NCI-H2196 treated with DMSO at 0.1 percent for 48 hours (cell line): ENCODE data around the gene SLC13A2.
"Not testable (repeated sequence)": the region's sequence is repeated elsewhere in the genome, so short reads cannot be mapped to it uniquely, and the experiment has no call there.

ENCODE experiments used
- DNase-seq: peaks from one replicate; lab custom pipeline; 2025; ENCODE audit not compliant: unreplicated experiment; lab: John Stamatoyannopoulos, UW

SLC13A2 gene

DNA sequence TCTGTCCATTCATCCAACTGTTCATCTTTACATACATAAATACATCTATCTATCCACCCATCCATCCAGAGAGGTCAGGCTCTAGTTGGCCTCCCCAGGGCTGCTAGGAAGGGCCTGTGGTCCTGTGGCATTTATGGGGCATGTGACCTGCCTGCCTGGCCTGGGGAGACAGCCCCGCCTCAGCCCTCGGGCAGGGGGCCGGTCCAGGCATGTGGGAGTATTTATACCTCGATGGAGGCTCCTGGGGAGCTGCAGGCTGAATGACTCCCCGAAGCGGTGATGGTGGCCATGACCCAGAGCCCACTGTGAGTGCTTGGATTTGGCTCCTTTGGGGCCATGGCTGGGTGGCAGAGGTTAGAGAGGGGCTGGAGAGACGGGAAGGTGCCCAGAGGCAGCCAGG, 40.0 kb downstream of the SLC13A2 start:
- no peak for DNase-seq

DNA sequence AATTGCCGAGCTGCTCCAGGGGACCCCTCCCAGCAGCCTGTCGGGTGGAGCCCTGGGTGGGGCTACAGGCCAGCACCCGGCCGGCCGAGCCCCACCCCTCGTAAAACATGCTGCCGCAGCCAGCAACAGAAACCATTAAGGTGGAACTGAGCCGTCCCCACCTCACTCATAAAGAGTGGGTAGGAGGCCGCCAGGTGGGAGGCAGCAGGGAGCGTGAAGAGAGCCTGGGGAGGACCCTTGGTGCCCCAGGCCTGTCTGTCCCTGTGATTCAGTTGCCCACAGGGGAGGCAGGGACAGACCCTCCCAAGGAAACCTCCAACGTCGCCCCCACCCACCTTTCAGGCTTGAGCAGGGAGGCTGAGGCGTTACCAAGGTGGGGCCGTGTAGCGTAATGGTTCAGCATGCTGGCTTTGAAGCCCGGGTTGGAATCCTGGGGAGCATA, 41.1 kb downstream of the SLC13A2 start:
- no peak for DNase-seq

GRCh38 chr17:28515518-28515917, 42.1 kb downstream of the SLC13A2 start:
- DNase-seq: no peak

DNA sequence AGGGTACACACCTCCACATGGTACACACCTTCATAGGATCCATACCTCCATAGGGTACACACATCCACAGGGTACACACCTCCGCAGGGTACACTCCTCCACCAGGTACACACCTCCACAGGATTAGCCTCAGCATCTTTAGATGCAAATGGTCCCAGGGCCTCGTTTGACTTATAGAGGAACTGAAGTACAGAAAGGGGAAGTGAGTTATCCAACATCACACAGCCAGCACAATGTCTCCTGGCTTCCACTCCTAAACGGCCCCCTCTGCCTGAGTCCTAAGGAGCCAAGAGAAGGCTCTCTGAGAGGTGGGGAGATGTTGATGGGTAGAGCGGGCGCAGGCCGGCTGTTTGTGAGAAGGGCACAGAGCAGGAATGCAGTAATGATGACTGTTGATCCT, 44.7 kb downstream of the SLC13A2 start:
- DNase-seq: no peak

DNA sequence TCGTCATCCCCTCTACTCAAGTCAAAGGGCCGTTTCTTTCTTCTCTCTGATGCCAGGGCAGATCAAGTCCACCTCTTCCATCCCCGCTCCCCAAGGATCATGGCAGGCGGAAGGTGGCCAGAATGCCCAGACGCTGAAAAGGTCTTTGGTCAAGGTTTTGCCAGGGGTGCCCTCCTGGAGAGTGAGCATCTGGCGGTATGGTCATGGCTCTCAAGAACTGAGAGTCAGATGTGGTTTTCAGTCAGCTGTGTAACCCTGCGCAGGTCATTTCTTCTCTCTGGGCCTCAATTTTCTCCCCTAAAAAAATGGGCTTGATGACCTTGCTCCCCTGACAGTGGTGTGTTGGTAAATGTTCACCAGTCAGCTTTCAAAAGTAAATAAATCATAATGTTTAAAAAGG, 45.1 kb downstream of the SLC13A2 start:
- DNase-seq: no peak

GRCh38 chr17:28519236-28519635, 45.8 kb downstream of the SLC13A2 start:
- DNase-seq: no peak

DNA sequence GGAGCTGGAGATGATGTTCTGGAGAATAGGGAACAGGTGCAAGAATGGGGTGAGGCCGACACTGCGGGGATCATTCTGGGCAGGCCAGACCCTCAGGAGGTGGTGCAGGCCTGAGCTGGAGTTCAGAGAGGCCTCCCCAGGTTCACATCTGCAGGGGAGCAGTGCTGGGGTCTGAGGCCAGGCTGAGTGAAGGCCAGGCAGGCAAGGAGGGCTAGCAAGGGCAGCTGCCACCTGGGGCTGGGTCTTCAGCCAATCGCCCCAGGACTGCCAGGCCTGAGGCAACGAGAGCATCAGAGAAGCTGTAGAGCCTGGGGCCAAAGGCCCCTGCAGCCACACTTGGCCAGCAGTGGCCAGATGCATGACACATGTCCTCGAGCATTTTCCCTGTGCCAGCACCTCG, 47.2 kb downstream of the SLC13A2 start:
- no peak for DNase-seq

DNA sequence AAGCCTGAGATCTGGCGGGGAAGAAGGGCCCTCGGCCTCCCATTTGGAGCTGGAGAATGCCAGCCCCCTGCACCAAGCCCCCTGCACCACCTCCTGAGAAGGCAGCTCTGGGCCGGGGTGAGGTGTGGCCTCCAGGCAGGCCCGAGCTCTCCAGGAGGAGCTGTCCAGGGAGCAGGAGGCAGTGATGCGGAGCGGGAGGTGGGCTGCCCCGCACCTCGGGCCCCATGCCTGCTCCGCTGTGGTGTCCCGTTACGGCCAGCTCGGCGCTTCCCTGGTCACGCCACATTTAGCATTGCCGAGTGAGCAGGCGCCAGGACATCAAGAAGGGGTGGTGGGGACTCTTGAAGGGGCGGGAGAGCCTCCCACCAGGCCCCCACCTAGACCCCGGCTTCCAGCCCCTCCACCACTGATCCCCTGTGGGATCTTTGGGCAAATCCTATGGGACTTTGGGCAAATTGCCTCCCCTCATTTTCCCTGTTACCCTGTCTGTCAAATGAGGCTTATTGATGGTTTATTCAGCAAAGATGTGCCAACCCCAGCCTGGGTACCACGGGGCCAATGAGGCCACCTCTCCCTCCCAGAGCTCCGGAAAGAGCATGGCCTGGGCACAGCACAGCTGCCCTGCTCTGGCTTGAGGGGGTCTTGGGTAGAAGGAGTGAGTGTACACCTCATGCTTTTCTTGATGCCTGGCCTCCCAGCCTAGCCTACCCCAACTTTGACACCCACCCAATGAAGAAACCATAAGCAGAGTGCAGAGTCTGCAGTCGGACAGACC, 48.1 kb downstream of the SLC13A2 start:
- DNase-seq: no peak

GRCh38 chr17:28522281-28522680, 48.8 kb downstream of the SLC13A2 start:
- not testable (repeated sequence) for DNase-seq

- DNase-seq: no peak
Observed at GRCh38 chr17:28523186-28523585, 49.7 kb downstream of the SLC13A2 start.

- DNase-seq: no peak
Observed at GRCh38 chr17:28523876-28524275, 50.4 kb downstream of the SLC13A2 start.

- no peak for DNase-seq
Observed at GRCh38 chr17:28524476-28525424, 51.3 kb downstream of the SLC13A2 start.

DNA sequence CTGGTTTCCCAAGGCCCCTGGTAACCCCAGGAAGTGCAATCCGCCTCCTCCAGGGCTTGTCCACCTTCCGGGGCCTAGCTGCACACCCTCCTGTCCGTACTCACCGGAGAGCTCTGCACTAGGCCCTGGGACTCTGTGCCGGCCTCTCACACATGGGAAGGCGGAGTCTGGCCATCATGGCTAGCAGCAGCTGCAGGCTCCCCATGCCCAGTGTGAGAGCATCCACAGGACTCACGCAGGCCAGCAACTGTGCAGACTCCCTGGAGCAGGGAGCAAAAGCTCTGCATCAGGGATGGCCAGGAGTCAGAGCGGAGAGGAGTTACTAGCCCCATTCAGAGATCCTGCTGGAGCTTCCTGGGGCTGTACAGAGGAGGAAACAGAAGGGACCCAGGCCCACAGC, 52.9 kb downstream of the SLC13A2 start:
- DNase-seq: no peak

DNA sequence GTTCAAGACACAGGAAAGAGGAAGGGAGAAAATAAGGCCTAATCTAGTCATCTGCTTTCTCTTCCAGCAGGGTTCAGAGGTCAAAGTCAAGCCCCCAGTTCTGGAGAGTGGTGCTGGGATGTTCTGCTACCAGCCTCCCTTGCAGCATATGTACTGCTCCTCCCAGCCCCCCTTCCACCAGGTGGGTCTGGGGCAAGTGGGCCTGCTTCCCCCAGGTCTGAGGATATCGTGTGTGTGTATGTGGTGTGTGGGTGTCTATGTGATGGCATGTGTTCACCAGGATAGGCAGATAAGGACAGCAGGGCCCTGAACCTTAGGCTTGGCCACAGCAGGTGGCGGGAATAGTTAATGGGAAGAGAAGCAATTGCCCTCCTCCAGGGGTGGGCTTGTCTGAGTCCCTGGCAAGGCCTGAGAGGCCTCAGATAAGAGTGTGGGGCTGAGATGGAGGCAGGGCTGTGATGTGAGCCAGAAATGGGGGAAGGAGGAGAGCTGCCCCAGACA, 53.8 kb downstream of the SLC13A2 start:
- DNase-seq: no peak

GRCh38 chr17:28527859-28528258, 54.4 kb downstream of the SLC13A2 start:
- DNase-seq: no peak

DNA sequence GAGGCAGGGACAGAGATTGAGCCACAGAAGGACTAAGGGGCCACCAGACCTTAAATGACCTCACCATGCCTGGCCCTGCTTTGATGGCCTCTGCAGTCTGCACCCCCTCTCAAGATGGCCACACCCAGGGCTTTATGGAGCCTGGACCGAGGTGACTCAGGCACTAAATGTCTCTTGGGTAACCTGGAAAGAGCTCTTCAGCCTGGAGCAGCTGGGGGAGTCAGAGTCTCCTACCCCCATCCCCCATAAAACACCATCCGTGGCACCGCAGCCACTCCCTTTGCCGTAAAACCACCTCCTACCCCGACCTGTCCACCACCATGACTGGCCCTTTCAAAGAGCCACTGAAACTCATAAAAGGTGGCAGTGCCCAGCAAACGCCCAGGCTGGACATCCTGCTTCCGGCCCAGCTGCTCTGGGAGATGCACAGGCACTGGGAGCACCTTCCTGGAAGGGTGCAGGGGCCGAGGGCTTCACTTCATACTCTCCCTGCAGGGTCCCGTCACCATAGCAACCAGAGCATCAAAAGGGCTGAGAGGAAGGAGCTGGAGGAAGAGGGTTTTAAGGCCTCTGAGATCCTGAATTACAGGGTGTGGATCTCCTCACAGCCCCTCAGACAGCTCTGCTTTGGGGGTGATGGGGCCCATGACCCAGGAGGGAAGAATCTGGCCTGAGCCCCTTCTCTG, 55.0 kb downstream of the SLC13A2 start:
- DNase-seq: no peak

GRCh38 chr17:28529013-28529400, 55.6 kb downstream of the SLC13A2 start:
- no peak for DNase-seq

DNA sequence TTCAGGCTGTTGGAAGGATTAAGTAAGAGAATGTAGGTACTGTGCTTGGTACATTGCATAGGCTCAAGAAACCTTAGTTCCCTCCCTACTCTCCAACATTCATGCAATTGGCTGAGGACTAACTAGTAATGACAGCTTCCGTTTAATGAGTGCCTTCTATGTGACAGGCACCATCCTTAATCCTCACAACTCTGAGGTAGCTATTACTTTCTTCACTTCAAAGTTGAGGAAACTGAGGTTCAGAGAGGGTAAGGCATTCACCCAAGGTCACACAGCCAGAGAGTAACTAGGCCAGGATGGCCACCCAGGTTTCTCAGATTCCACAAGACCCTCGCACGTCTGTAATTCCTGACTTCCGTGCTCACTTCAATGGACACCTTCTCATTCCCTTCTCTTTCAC, 56.8 kb downstream of the SLC13A2 start:
- DNase-seq: no peak

GRCh38 chr17:28530926-28531325, 57.5 kb downstream of the SLC13A2 start:
- no peak for DNase-seq

GRCh38 chr17:28532050-28532960, 58.9 kb downstream of the SLC13A2 start:
- no peak for DNase-seq
